Measurements from ENCODE around the gene DNAAF2. TPM values are rescaled to one million over a fixed set of nuclear protein-coding genes. Genes with fewer than 3 reads are reported as not detected.

The DNAAF2 gene
- total and polyA plus RNA-seq, 2 experiments from 2014 or later = 26.0 to 28.0 TPM

- Histone ChIP-seq H3K36me3 (peaks cover 9% of the 10 kb centered on the region), H3K27me3 (no peaks in the 10 kb centered on the region), H3K4me1 (ENCODE audit: low read depth) (no peaks in the 10 kb centered on the region), H3K4me3 (no peak overlapping the region), H3K27ac (no peak overlapping the region), H3K9me3 (ENCODE audit: low read depth) (no peaks in the 10 kb centered on the region)
- TF ChIP-seq CTCF (IDR thresholded peaks at IDR 0.05; ENCODE audit: low read depth, low read length) = no peak
- no peak for DNase-seq (ENCODE audit: low read depth in 1 of 2, low spot score in 1 of 2)
These were observed 20.8 kb downstream of the DNAAF2 start for GRCh38 chr14:49614196-49614595.

GRCh38 chr14:49612671-49613070 is 22.4 kb downstream of the DNAAF2 start:
- peaks cover 3% of the 10 kb centered on the region for H3K36me3 ChIP-seq
- no peaks in the 10 kb centered on the region for H3K4me1 ChIP-seq (ENCODE audit: low read depth)
- no peaks in the 10 kb centered on the region for H3K27me3 ChIP-seq
- H3K4me3 ChIP-seq = no peak overlapping the region
- no peak for DNase-seq (ENCODE audit: low read depth in 1 of 2, low spot score in 1 of 2)
- H3K27ac ChIP-seq = no peak overlapping the region
- no peak for TF ChIP-seq CTCF (IDR thresholded peaks at IDR 0.05; ENCODE audit: low read depth, low read length)
- no peaks in the 10 kb centered on the region for H3K9me3 ChIP-seq (ENCODE audit: low read depth)

- Histone ChIP-seq H3K27me3 (no peaks in the 10 kb centered on the region), H3K4me1 (ENCODE audit: low read depth) (no peaks in the 10 kb centered on the region), H3K36me3 (peaks cover 3% of the 10 kb centered on the region), H3K4me3 (no peak overlapping the region), H3K9me3 (ENCODE audit: low read depth) (no peaks in the 10 kb centered on the region), H3K27ac (no peak overlapping the region)
- no peak for DNase-seq (ENCODE audit: low read depth in 1 of 2, low spot score in 1 of 2)
- no peak for TF ChIP-seq CTCF (IDR thresholded peaks at IDR 0.05; ENCODE audit: low read depth, low read length)
These were observed 22.8 kb downstream of the DNAAF2 start for GRCh38 chr14:49612251-49612650.

GRCh38 chr14:49607583-49607982 is 27.5 kb downstream of the DNAAF2 start:
- no peak for DNase-seq (ENCODE audit: low read depth in 1 of 2, low spot score in 1 of 2)
- no peak overlapping the region for H3K27ac ChIP-seq
- no peaks in the 10 kb centered on the region for H3K4me1 ChIP-seq (ENCODE audit: low read depth)
- no peaks in the 10 kb centered on the region for H3K36me3 ChIP-seq
- H3K9me3 ChIP-seq (ENCODE audit: low read depth) = no peaks in the 10 kb centered on the region
- H3K4me3 ChIP-seq = no peak overlapping the region
- H3K27me3 ChIP-seq = no peaks in the 10 kb centered on the region
- no peak for TF ChIP-seq CTCF (IDR thresholded peaks at IDR 0.05; ENCODE audit: low read depth, low read length)

- DNase-seq (ENCODE audit: low read depth in 1 of 2, low spot score in 1 of 2) = peak; percentile 83 to 84
- peak within 1 kb of the TSS; percentile 97 for H3K27ac ChIP-seq
These were observed 36.4 kb downstream of the DNAAF2 start, which contains the start of gene LRR1 for GRCh38 chr14:49598485-49599300. LRR1 (plus strand) TSS chr14:49598940; CDS start chr14:49599021, 81 bp downstream.

More at GRCh38 chr14:49598485-49599300, 36.4 kb downstream of the DNAAF2 start, which contains the start of gene LRR1:
- Histone ChIP-seq H3K36me3 (no peaks in the 10 kb centered on the region), H3K4me1 (ENCODE audit: low read depth) (peaks cover 17% of the 10 kb centered on the region), H3K9me3 (ENCODE audit: low read depth) (no peaks in the 10 kb centered on the region), H3K27me3 (no peaks in the 10 kb centered on the region), H3K4me3 (peak within 1 kb of the TSS; percentile 61)
- TF ChIP-seq CTCF (IDR thresholded peaks at IDR 0.05; ENCODE audit: low read depth, low read length) = no peak
